K562 (cell line): ENCODE measurements around the gene SPNS1. TPM values are rescaled to one million over a fixed set of nuclear protein-coding genes. Genes with fewer than 3 reads are reported as not detected.

Source experiments
- ATAC-seq: fragments of 200-7000 bp; cut with Tn5 transposase; 3 replicates; pipeline ENCODE4 v1.9.1; 2020; ENCODE audit warnings: moderate library complexity
- BruUV-seq: library from RNA; stranded (reverse); fragments of 400-500 nt; replicated peaks from 2 replicates; lab custom pipeline; 2021; lab: Mats Ljungman, UMichigan
- CTCF ChIA-PET: fragments of 300-600 bp; formaldehyde crosslinking; extraction: SDS; loops from one replicate; lab custom pipeline; 2021; ENCODE audit warnings: low intra/inter-chr PET ratio; lab: Yijun Ruan, JAX
- POLR2A ChIA-PET: fragments of 300-600, 350-650 bp; sonication (Branson Sonifier 250); formaldehyde crosslinking; extraction: SDS; loops from one replicate; lab custom pipeline; 2021; ENCODE audit warnings: antibody characterized with exemption, inconsistent platforms; lab: Yijun Ruan, JAX
- DNase-seq, 4 experiments: peaks; one replicate each; pipeline versions ENCODE4 v3.0.0 to v3.0.0-alpha.2; 2011 to 2018; ENCODE audit warnings: low spot score in 3 of 4, mixed read lengths in 3 of 4; ENCODE audit errors: extremely low read depth in 1 of 4
- FAIRE-seq: peaks from 2 replicates; lab custom pipeline; 2011; peaks lifted over from hg19 to GRCh38; lab: Jason Lieb, UNC
- H2AFZ ChIP-seq: 2 replicates; pipeline ENCODE4 v1.6.0; 2011; ENCODE audit warnings: low read depth, low read length, control low read depth, inconsistent platforms
- H3K27ac ChIP-seq: fragments of 200-600 bp; 3 replicates; pipeline ENCODE4 v1.8.0; 2011; ENCODE audit warnings: low read depth, mild to moderate bottlenecking, control low read depth, inconsistent platforms, low read length, moderate library complexity, mixed read lengths; ENCODE audit errors: extremely low read depth
- H3K27me3 ChIP-seq, 2 experiments: fragments of 300-600 bp in 1 of 2; 2 replicates in 1 of 2; 3 replicates in 1 of 2; pipeline versions ENCODE4 v1.6.0 to v1.8.0; 2011; ENCODE audit warnings: inconsistent platforms in 2 of 2, low read length in 2 of 2, mild to moderate bottlenecking in 1 of 2, mixed read lengths in 1 of 2, moderate library complexity in 1 of 2; ENCODE audit not compliant: control insufficient read depth in 2 of 2, insufficient read depth in 2 of 2
- H3K36me3 ChIP-seq: fragments of 300-600 bp; 3 replicates; pipeline ENCODE4 v1.8.0; 2011; ENCODE audit warnings: mild to moderate bottlenecking, low read length, inconsistent platforms; ENCODE audit not compliant: control insufficient read depth, insufficient read depth
- H3K4me1 ChIP-seq, 2 experiments: fragments of 200-600 bp in 1 of 2; replicated peaks in 1 of 2; 2 replicates in 1 of 2; 3 replicates in 1 of 2; pipeline versions ENCODE4 v1.5.1 to v1.8.0; 2011; ENCODE audit warnings: inconsistent platforms in 2 of 2, low read length in 2 of 2, mild to moderate bottlenecking in 1 of 2, mixed read lengths in 1 of 2, moderate library complexity in 1 of 2; ENCODE audit not compliant: control insufficient read depth in 2 of 2, insufficient read depth in 2 of 2
- H3K4me2 ChIP-seq: 2 replicates; pipeline ENCODE4 v1.6.1; 2011; ENCODE audit warnings: low read length, control low read depth, inconsistent platforms, mixed read lengths; ENCODE audit not compliant: insufficient read depth
- H3K4me3 ChIP-seq: fragments of 200-600 bp; sonication (generic), shearing (Covaris generic); 2 replicates; pipeline ENCODE4 v1.5.1; 2016; ENCODE audit warnings: control low read depth, inconsistent platforms
- H3K79me2 ChIP-seq: fragments of 200-600 bp; 3 replicates; pipeline ENCODE4 v1.8.0; 2011; ENCODE audit warnings: low read length, inconsistent platforms; ENCODE audit not compliant: control insufficient read depth, insufficient read depth
- H3K9ac ChIP-seq, 2 experiments: 2 replicates each; pipeline versions ENCODE4 v1.6.0 to v1.6.1; 2011; ENCODE audit warnings: low read depth in 2 of 2, low read length in 2 of 2, control low read depth in 1 of 2, inconsistent platforms in 1 of 2, mild to moderate bottlenecking in 1 of 2, mixed read lengths in 1 of 2; ENCODE audit not compliant: insufficient read depth in 1 of 2
- H3K9me1 ChIP-seq: one replicate; pipeline ENCODE4 v1.6.0; 2011; ENCODE audit warnings: inconsistent platforms, mild to moderate bottlenecking, low read length, moderate library complexity; ENCODE audit not compliant: control insufficient read depth, insufficient read depth
- H3K9me3 ChIP-seq: replicated peaks from 2 replicates; pipeline ENCODE4 v1.5.1; 2011; ENCODE audit warnings: low read depth, low read length, inconsistent platforms; ENCODE audit not compliant: control insufficient read depth, insufficient read depth
- H4K20me1 ChIP-seq: replicated peaks from 2 replicates; pipeline ENCODE4 v1.6.1; 2011; ENCODE audit warnings: low read length, inconsistent platforms, mixed read lengths; ENCODE audit not compliant: control insufficient read depth, insufficient read depth
- BCOR ChIP-seq: fragments of 450-650 bp; IDR thresholded peaks from 2 replicates; pipeline ENCODE4 v1.6.1; 2016
- COPS2 ChIP-seq: fragments of 450-650 bp; conservative IDR thresholded peaks from 2 replicates; pipeline ENCODE4 v1.6.1; 2016; ENCODE audit warnings: mild to moderate bottlenecking, moderate library complexity
- DPF2 ChIP-seq: fragments of 450-650 bp; IDR thresholded peaks from 2 replicates; pipeline ENCODE4 v1.6.1; 2016
- KDM1A ChIP-seq, 2 experiments: fragments of 450-650 bp; IDR thresholded peaks; 2 replicates each; pipeline ENCODE4 v1.6.1; 2016; ENCODE audit warnings: mild to moderate bottlenecking in 2 of 2
- LCOR ChIP-seq: sonication (generic); formaldehyde crosslinking; IDR thresholded peaks from 2 replicates; pipeline ENCODE4 v1.8.0; 2022; ENCODE audit warnings: mild to moderate bottlenecking, missing genetic modification reagents
- MAFK ChIP-seq: IDR thresholded peaks from 2 replicates; pipeline ENCODE4 v1.6.1; 2011; ENCODE audit warnings: low read length, improper control_type of control experiment
- RBM25 ChIP-seq: fragments of 200-400 bp; formaldehyde crosslinking; IDR thresholded peaks from 2 replicates; pipeline ENCODE4 v1.6.1; 2018; ENCODE audit warnings: low read length, low read depth, moderate library complexity; ENCODE audit not compliant: severe bottlenecking
- SMARCA5 ChIP-seq: fragments of 450-650 bp; IDR thresholded peaks from 2 replicates; pipeline ENCODE4 v1.6.1; 2016
- ZFP36 ChIP-seq: fragments of 150-350 bp; IDR thresholded peaks from 2 replicates; pipeline ENCODE4 v1.6.1; 2018; ENCODE audit warnings: low read length, low read depth; ENCODE audit not compliant: partially characterized antibody
- WGBS: fragments of 100-300 bp; shearing (Covaris generic); methylation state at CpG from one replicate; pipeline ENCODE4 v1.1.6; 2016; ENCODE audit warnings: low coverage, mixed read lengths; ENCODE audit not compliant: insufficient coverage; ENCODE audit errors: missing lambda C conversion rate; 5-methylcytosine and 5-hydroxymethylcytosine counted together
- in situ Hi-C: fragments of 300-500 bp; cut with MboI; formaldehyde crosslinking; loops from 4 replicates; pipeline ENCODE4 v1.15.0; 2018; ENCODE audit warnings: inconsistent platforms, mixed read lengths
- intact Hi-C: fragments of 100-400 bp; cut with micrococcal nuclease; formaldehyde crosslinking; loops from 2 replicates; pipeline ENCODE4 v1.14.2; 2022
- polyA plus RNA-seq, 8 experiments: library from polyadenylated mRNA; depleted of rRNA in 4 of 8; stranded (reverse) in 5 of 8; unstranded in 3 of 8; fragments of >200 nt; fragmentation: Nextera tagmentation in 2 of 8; fragmentation: Illumina TruSeq in 1 of 8; extraction: Ambion mirVana in 2 of 8; extraction: Trizol in 1 of 8; gene quantifications; 2 replicates each; pipeline versions ENCODE4 v1.2.1 to v1.2.3, GENCODE V29; 2011 to 2014; ENCODE audit warnings: inconsistent platforms in 1 of 8, missing spikeins in 1 of 8
- total RNA-seq, 7 experiments: library from RNA; depleted of rRNA in 6 of 7; stranded (reverse); fragments of >200 nt in 6 of 7; fragmentation: Illumina TruSeq in 2 of 7; extraction: Trizol in 2 of 7; gene quantifications; 2 replicates each; pipeline versions ENCODE4 v1.2.1 to v1.2.3, GENCODE V29; 2011 to 2021; ENCODE audit warnings: low replicate concordance in 1 of 7
- TF ChIP-seq, protein P1 (sequence below): sonication (generic); formaldehyde crosslinking; IDR thresholded peaks from 2 replicates; pipeline ENCODE4 v1.5.0; 2020; ENCODE audit warnings: missing genetic modification reagents
- TF ChIP-seq, protein P2 (sequence below): sonication (generic); formaldehyde crosslinking; IDR thresholded peaks from 2 replicates; pipeline ENCODE4 v1.9.0; 2022; ENCODE audit warnings: mild to moderate bottlenecking, missing genetic modification reagents

SPNS1 gene
- total and polyA plus RNA-seq, 9 of the 15 experiments (the other 6 are each of a cell fraction or from before 2014, with no cell fraction given), result 0.58 to 64.9 (median 13.7) TPM

DNA sequence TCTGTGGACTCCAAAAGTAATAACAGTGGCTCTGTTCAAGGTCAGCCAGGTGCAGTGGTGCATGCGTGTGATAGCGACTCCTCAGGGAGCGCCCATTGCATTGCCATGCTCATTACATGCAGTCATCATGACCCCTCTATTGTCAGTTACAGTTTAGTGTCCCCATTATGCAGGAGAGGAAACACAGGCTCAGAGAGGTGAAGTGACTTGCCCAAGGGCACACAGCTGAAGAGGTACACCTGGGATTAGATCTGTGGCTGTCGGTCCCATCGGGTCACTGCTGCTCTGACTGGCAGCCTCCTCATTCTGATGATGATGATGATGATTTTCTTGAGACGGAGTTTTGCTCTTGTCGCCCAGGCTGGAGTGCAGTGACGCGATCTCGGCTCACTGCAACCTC is 17.9 kb downstream of the SPNS1 start:
- no peak for ATAC-seq
- CTCF ChIA-PET, result no interaction called here

More for the DNA sequence above, 17.9 kb downstream of the SPNS1 start:
- POLR2A ChIA-PET, result interaction anchor here (0.6 to 2.8 kb wide), 3 partner anchors 10 to 76 kb away, joined by 3 to 9 read pairs (median 3); no protein-coding TSS in a partner anchor
- Histone ChIP-seq H3K36me3 (peaks cover 6% of the 10 kb centered on the region; the same call in 1 of the 3 replicates), H3K4me3 (no peak overlapping the region), H3K4me1 (peaks cover 0 to 25% of the 10 kb centered on the region in 2 experiments; a peak in 3 of 5 replicates), H3K27ac (no peak overlapping the region), H2AFZ (no peak overlapping the region), H3K4me2 (no peak overlapping the region), H3K9me1 (no peaks in the 10 kb centered on the region), H4K20me1 (no peaks in the 10 kb centered on the region), H3K79me2 (no peaks in the 10 kb centered on the region), H3K9ac (peak overlapping the region in 1 of 2 experiments; percentile 4; a peak in 1 of 4 replicates), H3K9me3 (no peaks in the 10 kb centered on the region), H3K27me3 (no peaks in the 10 kb centered on the region)
- BruUV-seq, result no TSS peak
- FAIRE-seq (no peak), DNase-seq (no peak)
- intact Hi-C loops (no loop called here), in situ Hi-C loops (loop anchor here (25.0 kb wide), 1 partner anchor 1220 kb away; no protein-coding TSS in a partner anchor)
- TF ChIP-seq COPS2 (no peak), BCOR (peak; percentile 80), DPF2 (no peak), SMARCA5 (0 out of 2 replicates have a peak, but pooled peaks have one; percentile 20), LCOR (CRISPR knock-in tag) (no peak), ZFP36 (peak; percentile 64), MAFK (no peak), KDM1A (IDR thresholded peaks at IDR 0.05) (peak in 1 of 2 experiments; percentile 30; a peak in 1 of 4 replicates), RBM25 (peak; percentile 85)
- TF ChIP-seq, protein P1, sequence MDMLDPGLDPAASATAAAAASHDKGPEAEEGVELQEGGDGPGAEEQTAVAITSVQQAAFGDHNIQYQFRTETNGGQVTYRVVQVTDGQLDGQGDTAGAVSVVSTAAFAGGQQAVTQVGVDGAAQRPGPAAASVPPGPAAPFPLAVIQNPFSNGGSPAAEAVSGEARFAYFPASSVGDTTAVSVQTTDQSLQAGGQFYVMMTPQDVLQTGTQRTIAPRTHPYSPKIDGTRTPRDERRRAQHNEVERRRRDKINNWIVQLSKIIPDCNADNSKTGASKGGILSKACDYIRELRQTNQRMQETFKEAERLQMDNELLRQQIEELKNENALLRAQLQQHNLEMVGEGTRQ (CRISPR knock-in tag), result no peak
- TF ChIP-seq, protein P2, sequence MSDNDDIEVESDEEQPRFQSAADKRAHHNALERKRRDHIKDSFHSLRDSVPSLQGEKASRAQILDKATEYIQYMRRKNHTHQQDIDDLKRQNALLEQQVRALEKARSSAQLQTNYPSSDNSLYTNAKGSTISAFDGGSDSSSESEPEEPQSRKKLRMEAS (CRISPR knock-in tag), result peak; percentile 32; the same call in 1 of the 2 replicates
- WGBS, result 78% methylated on average over 7 of the region's 10 CpGs
